HG02678 (cell line): ENCODE data around the gene ANKHD1.
A peak's percentile ranks its signal among the peaks of the same experiment; 100 is the strongest.

Source experiments
- ATAC-seq: cut with Tn5 transposase; IDR thresholded peaks from one replicate; pipeline ENCODE4 v1.9.1; 2021; ENCODE audit warnings: mild to moderate bottlenecking, moderate library complexity; ENCODE audit not compliant: unreplicated experiment

ANKHD1 gene, protein sequence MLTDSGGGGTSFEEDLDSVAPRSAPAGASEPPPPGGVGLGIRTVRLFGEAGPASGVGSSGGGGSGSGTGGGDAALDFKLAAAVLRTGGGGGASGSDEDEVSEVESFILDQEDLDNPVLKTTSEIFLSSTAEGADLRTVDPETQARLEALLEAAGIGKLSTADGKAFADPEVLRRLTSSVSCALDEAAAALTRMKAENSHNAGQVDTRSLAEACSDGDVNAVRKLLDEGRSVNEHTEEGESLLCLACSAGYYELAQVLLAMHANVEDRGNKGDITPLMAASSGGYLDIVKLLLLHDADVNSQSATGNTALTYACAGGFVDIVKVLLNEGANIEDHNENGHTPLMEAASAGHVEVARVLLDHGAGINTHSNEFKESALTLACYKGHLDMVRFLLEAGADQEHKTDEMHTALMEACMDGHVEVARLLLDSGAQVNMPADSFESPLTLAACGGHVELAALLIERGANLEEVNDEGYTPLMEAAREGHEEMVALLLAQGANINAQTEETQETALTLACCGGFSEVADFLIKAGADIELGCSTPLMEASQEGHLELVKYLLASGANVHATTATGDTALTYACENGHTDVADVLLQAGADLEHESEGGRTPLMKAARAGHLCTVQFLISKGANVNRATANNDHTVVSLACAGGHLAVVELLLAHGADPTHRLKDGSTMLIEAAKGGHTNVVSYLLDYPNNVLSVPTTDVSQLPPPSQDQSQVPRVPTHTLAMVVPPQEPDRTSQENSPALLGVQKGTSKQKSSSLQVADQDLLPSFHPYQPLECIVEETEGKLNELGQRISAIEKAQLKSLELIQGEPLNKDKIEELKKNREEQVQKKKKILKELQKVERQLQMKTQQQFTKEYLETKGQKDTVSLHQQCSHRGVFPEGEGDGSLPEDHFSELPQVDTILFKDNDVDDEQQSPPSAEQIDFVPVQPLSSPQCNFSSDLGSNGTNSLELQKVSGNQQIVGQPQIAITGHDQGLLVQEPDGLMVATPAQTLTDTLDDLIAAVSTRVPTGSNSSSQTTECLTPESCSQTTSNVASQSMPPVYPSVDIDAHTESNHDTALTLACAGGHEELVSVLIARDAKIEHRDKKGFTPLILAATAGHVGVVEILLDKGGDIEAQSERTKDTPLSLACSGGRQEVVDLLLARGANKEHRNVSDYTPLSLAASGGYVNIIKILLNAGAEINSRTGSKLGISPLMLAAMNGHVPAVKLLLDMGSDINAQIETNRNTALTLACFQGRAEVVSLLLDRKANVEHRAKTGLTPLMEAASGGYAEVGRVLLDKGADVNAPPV (N-terminal part only)

DNA sequence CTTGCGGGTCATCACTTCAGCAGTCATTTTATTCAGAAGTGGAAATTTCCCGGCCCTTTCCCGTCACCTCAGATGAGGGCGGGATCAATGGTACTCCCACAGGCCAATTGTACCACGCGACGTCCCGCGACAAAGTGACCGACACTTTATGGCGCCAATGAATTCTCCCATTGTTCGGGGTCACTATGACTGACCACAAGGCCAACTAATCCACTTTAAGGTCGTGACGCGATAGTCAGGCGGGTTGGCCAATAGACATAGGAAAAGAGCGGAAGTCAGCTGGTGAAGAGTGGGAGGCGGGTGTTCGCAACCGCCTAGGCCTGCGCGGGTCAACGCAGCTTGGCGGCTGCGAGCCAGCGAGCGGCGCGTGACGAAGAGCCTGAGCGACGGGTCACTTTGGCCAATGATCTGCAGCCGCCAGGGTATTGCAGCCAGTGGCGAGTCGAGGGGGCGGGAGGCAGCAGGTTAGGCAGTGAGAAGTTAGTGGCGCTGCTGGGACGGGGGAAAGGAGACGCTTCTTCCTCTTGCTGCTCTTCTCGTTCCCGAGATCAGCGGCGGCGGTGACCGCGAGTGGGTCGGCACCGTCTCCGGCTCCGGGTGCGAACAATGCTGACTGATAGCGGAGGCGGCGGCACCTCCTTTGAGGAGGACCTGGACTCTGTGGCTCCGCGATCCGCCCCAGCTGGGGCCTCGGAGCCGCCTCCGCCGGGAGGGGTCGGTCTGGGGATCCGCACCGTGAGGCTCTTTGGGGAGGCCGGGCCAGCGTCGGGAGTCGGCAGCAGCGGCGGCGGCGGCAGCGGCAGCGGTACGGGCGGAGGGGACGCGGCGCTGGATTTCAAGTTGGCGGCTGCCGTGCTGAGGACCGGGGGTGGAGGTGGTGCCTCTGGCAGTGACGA lies at the start of gene ANKHD1:
Gene ANKHD1, plus strand, starts transcription at position 472 of the 896 bp plus-strand sequence. Its CDS starts 135 bp downstream, at position 607.
- ATAC-seq = peak; percentile 81

DNA sequence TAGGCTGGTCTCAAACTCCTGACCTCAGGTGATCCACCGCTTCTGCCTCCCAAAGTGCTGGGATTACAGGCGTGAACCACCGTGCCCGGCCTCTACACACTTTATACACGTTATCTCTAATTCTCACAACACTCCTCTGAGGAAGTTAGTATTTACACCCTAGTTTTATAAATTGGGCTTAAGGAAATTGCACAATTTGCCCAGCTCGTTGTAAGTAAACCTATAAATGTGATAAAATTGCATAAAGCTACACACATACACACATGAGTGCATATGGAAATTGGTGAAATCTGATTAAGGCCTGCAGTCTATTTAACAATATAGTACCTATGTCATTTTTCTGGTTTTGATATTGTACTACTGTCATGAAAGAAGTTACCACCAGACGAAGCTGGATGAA lies 46.1 kb upstream of the ANKHD1 start:
- no peak for ATAC-seq

DNA sequence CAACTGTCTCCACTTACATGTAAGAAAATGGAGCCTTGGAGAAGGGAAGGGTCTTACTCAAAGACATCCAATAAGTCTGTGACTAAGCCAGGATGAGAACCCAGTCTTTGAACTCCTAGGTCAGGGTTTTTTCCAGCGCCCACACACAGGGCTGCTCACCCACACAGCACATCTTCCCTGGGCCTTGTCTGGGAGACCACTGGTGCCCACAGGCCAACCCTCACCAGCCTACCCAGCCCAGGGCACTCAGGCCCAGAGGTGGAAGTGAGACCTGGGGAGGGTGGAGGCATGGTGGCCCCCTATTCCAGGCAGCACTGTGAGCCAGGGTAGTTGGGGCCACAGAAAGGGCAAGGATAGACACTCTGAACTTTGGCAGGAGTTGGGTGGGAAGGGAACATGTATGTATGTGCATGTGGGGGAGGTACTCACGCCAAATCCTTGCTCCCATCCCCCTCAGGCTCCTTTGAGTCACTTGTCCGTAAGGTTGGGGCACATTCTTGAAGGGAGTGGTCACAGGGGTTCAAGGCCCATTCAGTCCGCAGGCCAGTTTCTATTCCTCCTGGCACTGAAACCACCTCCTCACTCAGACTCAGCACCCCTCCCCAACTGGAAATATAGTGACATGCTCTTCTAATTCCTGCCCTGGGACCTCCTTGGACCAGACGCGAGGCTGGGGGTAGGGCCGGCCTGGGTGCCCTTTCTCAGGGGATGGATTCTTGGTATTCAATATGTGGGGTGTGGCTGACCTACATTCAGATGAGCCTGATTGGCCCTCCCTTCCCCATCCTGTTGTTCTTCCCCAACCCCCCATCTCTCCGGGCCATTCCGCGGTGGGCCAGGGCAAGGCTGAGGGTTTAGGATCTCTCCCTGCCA lies 44.5 kb upstream of the ANKHD1 start:
- ATAC-seq = peak; percentile 25

DNA sequence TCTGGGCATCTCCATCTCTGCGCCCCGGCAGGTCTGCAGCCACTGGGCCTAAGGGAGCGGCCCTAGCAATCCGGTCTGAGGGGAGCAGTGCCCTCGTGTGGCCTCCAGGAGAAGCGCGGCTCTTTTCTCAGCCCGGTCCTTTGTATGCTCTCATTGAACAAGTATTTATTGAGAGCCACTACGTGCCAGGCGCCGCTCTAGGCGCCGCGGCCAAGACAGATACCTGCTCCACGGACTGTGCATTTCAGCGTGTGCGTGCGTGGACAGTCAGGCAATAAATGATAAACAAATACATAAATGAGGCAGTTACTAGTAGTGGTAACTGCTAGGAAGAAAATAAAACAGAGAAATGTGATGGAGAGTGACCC lies 43.9 kb upstream of the ANKHD1 start:
- peak; percentile 98 for ATAC-seq

DNA sequence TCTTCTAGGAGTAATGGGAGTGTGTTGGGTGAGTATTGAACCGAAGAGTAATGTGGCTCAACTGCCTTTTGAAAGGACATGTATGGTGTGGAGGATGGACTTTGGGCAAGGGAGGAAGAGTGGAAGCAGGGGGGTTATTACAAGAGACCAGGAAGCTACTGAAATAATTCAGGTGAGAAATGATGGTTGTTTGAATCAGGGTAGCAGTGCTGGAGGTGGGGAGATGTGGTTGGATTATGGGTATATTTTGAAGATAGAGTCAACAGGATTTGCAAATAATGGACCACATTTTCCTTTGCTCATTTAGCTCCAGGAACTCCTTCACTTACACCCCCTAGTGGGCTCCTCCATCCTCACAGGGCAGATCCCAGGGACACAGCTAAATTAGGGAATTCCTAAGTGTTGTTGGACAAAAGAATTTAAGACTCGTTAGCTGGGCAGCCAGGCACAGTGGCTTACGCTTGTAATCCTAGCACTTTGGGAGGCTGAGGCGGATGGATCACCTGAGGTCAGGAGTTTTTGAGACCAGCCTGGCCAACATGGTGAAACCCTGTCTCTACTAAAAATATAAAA lies 42.8 kb upstream of the ANKHD1 start:
- no peak for ATAC-seq

DNA sequence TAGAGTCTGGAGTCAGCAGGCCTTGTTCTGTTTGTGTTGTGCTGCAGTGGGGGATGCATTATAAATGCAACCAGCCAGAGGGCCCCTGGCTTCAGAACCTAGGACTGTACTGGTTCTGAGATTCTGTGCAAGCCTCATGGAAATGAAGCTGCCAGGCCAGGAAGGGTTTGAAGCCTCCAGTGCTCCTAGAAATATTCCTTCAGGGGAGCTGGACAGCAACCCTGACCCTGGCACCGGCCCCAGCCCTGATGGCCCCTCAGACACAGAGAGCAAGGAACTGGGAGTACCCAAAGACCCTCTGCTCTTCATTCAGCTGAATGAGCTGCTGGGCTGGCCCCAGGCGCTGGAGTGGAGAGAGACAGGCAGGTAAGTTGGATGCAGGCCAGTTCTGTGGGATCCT lies 41.5 kb upstream of the ANKHD1 start, which contains the start of gene SLC4A9:
Gene SLC4A9, plus strand, starts transcription at position 94 of the 400 bp plus-strand sequence. Its CDS starts 43 bp downstream, at position 137.
- no peak for ATAC-seq

DNA sequence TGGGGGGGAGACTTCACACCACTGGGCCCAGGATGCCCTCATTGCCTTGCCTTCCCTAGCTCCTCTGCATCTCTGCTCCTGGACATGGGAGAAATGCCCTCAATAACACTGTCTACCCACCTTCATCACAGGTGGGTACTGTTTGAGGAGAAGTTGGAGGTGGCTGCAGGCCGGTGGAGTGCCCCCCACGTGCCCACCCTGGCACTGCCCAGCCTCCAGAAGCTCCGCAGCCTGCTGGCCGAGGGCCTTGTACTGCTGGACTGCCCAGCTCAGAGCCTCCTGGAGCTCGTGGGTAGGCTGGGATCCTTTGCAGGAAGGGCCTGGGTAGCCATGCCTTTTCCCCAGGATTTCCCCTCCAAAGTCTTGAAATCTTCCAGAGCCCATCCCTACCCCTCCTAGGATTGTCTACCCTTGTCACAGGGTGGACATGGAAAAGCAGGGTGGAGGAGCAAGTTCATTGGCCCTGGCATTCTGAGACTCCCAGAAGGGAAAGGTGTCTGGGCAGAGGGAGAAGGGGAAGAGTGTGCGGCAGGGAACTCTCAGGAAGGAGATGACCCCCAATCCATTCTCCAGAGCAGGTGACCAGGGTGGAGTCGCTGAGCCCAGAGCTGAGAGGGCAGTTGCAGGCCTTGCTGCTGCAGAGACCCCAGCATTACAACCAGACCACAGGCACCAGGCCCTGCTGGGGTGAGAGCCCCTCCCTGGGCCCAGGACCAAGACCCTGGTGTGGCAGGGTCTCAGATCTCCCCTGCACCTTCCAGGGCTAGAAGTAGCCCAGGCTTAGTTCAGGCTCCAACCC lies 40.8 kb upstream of the ANKHD1 start:
- no peak for ATAC-seq

DNA sequence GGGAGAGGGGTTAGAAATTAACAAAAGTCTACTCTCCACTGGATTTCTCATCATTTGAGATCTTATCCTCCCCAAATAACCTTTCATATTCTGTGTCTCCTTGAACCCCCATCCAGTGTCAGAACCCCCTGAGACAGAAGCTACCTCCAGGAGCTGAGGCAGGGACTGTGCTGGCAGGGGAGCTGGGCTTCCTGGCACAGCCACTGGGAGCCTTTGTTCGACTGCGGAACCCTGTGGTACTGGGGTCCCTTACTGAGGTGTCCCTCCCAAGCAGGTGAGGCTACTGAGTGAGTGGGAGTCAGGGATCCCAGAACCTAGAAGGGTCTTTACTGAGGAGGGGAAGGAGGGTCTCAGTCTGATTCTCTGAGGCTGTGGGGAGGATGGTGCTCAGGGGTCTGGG lies 39.7 kb upstream of the ANKHD1 start:
- ATAC-seq = no peak

DNA sequence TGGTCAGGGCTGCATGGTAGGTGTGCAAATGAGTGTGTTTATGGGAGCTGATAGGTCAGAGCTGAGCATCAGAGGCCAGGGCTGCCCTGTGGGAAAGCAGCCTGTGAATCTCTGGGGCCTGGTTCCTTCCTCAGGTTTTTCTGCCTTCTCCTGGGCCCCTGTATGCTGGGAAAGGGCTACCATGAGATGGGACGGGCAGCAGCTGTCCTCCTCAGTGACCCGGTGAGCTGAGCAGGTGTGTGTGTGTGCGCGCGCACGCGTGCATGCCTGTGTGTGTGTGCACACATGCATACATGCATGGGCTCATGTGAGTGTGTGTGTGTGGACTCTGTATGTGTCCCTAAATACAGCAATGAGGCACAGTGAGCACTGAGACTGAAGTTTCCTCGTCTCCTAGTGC lies 39.3 kb upstream of the ANKHD1 start:
- ATAC-seq = no peak

DNA sequence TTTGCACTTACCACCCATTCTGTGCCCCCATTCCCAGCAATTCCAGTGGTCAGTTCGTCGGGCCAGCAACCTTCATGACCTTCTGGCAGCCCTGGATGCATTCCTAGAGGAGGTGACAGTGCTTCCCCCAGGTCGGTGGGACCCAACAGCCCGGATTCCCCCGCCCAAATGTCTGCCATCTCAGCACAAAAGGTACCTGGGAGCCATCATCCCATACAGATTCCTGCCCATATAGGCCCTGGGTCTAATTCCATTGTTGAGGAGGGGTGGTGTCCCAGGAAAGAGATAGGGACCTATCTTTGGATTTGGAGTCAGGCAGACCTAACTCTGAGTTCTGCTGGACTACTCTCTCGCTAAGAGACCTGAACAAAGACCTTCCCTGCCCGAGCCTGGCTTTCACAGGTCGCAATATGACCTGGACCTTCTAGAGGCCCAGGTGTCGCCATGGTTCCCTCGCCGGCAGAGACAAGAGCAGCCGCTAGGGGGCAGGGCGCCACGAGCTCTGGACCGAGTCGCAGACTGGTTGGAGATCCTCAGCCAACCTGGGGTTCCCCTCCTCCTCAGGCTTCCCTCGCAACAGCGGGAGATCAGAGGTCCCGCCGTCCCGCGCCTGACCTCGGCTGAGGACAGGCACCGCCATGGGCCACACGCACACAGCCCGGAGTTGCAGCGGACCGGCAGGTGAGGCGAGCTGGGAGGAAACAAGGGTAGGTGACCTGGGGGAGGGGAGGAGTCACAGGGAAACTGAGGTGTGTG lies 38.6 kb upstream of the ANKHD1 start:
- peak; percentile 92 for ATAC-seq

DNA sequence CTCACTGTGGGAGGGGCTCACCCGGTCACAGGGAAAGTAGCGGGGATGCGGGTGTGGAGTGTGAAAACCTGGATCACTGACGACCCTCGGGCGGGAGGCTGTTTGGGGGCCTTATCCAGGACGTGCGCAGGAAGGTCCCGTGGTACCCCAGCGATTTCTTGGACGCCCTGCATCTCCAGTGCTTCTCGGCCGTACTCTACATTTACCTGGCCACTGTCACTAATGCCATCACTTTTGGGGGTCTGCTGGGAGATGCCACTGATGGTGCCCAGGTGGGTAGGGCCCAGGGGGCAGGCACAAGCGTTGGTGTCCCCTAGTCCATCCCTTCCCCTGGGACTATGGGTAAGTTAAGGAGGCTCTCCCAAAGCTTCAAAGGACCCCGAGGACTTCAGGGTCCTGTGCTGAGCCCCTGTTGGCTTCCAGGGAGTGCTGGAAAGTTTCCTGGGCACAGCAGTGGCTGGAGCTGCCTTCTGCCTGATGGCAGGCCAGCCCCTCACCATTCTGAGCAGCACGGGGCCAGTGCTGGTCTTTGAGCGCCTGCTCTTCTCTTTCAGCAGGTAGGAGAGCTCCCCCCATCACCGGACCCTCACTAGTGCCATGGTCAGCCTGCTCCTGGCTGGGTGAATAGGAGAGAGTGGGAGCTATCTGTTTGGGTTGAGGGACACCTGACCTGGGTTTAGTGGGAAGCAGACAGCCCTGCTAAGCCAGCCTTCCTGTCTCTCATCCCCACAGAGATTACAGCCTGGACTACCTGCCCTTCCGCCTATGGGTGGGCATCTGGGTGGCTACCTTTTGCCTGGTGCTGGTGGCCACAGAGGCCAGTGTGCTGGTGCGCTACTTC lies 37.8 kb upstream of the ANKHD1 start:
- ATAC-seq = no peak

DNA sequence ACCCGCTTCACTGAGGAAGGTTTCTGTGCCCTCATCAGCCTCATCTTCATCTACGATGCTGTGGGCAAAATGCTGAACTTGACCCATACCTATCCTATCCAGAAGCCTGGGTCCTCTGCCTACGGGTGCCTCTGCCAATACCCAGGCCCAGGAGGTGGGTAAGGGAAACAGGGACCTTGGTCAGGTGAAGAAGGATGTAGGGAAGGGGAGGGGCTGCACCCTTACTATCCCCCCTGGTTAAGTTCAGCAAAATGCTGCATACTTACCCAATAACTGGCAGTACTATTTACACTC lies 37.2 kb upstream of the ANKHD1 start:
- no peak for ATAC-seq

DNA sequence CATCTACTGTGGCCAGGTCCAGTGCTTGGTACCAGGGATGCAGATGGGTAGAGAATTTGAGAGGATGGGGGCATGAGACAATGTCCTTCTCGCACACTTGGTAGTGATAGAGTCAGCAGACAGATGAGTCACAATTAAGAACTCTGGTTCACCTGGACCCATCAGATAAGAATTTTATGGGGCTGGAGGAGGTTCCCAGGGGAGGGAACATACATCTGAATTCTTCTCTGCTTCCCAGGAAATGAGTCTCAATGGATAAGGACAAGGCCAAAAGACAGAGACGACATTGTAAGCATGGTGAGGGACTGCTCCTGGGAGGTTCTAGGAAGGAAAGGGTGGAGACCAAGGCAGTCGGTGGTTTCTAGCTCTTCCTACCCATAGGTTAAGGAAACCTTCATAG lies 36.4 kb upstream of the ANKHD1 start:
- ATAC-seq = no peak

DNA sequence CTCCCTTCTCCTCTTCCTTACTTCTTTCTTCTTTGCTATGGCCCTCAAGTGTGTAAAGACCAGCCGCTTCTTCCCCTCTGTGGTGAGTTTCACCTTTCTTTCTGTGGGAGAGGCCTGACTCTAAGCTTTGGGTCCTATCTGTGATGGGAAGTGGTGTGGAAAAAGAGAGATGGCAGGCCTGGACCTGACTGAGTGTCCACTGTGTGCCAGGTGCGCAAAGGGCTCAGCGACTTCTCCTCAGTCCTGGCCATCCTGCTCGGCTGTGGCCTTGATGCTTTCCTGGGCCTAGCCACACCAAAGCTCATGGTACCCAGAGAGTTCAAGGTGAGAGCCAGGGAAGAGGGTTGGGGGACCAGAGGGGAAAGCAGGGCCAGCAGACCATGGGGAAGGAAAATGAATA lies 35.7 kb upstream of the ANKHD1 start:
- no peak for ATAC-seq

DNA sequence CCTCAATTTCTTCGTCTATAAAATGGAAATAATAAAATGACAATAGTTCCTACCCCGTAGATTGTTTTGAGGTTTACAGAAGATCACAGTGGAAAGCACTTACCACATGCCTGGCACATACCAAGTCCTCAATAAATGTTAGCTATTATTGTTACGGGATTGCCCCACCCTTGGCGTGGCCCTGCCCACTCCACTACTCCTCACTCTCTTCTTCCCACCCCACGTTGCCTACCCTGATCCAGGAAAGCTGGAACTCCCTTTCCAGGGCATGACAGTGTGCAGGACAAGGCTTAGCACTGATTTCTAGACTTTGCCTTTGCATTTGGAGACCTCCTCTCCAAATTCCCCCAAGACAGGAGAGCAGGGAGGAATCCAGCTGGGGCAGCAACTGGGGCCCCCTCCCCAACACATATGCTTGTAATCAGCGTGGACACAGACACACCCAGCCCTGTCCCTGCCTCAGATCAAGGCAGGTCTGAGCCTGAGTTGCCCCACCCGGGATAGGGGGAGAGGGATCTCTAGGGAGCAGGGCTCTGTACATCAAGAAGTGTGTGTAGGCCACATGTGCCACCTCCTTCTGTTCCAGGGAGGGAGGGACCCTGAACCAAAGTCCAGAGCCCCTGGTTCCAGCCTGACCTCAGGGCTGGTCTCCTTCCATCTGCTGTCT lies 34.9 kb upstream of the ANKHD1 start:
- no peak for ATAC-seq
